HepG2 (cell line): Measurements from ENCODE around the gene CCDC88B. TPM values are rescaled to one million over a fixed set of nuclear protein-coding genes. Genes with fewer than 3 reads are reported as not detected.

ENCODE experiments used
- CAMTA2 ChIP-seq: sonication (generic); formaldehyde crosslinking; IDR thresholded peaks from 2 replicates; pipeline ENCODE4 v1.4.0; 2020; ENCODE audit warnings: mild to moderate bottlenecking, missing genetic modification reagents, borderline replicate concordance
- FLYWCH1 ChIP-seq: sonication (generic); formaldehyde crosslinking; IDR thresholded peaks from 2 replicates; pipeline ENCODE4 v1.8.1; 2023; ENCODE audit warnings: mild to moderate bottlenecking, missing genetic modification reagents
- FOSL1 ChIP-seq: sonication (generic); formaldehyde crosslinking; IDR thresholded peaks from 2 replicates; pipeline ENCODE4 v1.9.0; 2021; ENCODE audit warnings: missing genetic modification reagents, borderline replicate concordance
- IRX3 ChIP-seq: sonication (generic); formaldehyde crosslinking; IDR thresholded peaks from 2 replicates; pipeline ENCODE4 v1.8.1; 2023; ENCODE audit warnings: mild to moderate bottlenecking, low read depth, missing genetic modification reagents, borderline replicate concordance
- KAT2B ChIP-seq: fragments of 150-350 bp; IDR thresholded peaks from 2 replicates; pipeline ENCODE4 v1.6.1; 2014; ENCODE audit warnings: low read depth, low read length, borderline replicate concordance
- NFKB2 ChIP-seq: sonication (generic); formaldehyde crosslinking; IDR thresholded peaks from 2 replicates; pipeline ENCODE4 v1.4.0; 2020; ENCODE audit warnings: missing genetic modification reagents, borderline replicate concordance
- RCOR2 ChIP-seq: IDR thresholded peaks from 2 replicates; pipeline ENCODE4 v1.6.1; 2016; ENCODE audit warnings: missing biosample characterization, missing genetic modification reagents
- STAG1 ChIP-seq: sonication (generic); formaldehyde crosslinking; IDR thresholded peaks from 2 replicates; pipeline ENCODE4 v1.4.0; 2020; ENCODE audit warnings: missing genetic modification reagents
- TAF15 ChIP-seq: fragments of 200-400 bp; formaldehyde crosslinking; IDR thresholded peaks from one replicate; pipeline ENCODE4 v1.6.1; 2018; ENCODE audit warnings: mild to moderate bottlenecking, low read depth, low read length; ENCODE audit not compliant: poor library complexity, severe bottlenecking
- TRIM24 ChIP-seq: sonication (generic); formaldehyde crosslinking; IDR thresholded peaks from 2 replicates; pipeline ENCODE4 v1.8.0; 2022; ENCODE audit warnings: mild to moderate bottlenecking, missing genetic modification reagents
- ZFP1 ChIP-seq: IDR thresholded peaks from 2 replicates; pipeline ENCODE4 v1.6.1; 2016
- ZNF275 ChIP-seq: sonication (generic); formaldehyde crosslinking; IDR thresholded peaks from 2 replicates; pipeline ENCODE4 v1.8.0; 2022; ENCODE audit warnings: missing genetic modification reagents, mild to moderate bottlenecking, inconsistent platforms, borderline replicate concordance
- ZNF337 ChIP-seq: sonication (generic); formaldehyde crosslinking; IDR thresholded peaks from 2 replicates; pipeline ENCODE4 v1.5.1; 2020; ENCODE audit warnings: missing genetic modification reagents, low read depth, mild to moderate bottlenecking, borderline replicate concordance
- ZNF33B ChIP-seq: sonication (generic); formaldehyde crosslinking; IDR thresholded peaks from 2 replicates; pipeline ENCODE4 v1.5.1; 2020; ENCODE audit warnings: mild to moderate bottlenecking, missing genetic modification reagents
- ZNF775 ChIP-seq: sonication (generic); formaldehyde crosslinking; IDR thresholded peaks from 2 replicates; pipeline ENCODE4 v1.4.0; 2020; ENCODE audit warnings: missing genetic modification reagents, mild to moderate bottlenecking, moderate library complexity, borderline replicate concordance
- ZNF883 ChIP-seq: sonication (generic); formaldehyde crosslinking; IDR thresholded peaks from 2 replicates; pipeline ENCODE4 v1.5.1; 2020; ENCODE audit warnings: mild to moderate bottlenecking, missing genetic modification reagents; ENCODE audit errors: not compliant biosample characterization
- ZSCAN22 ChIP-seq: sonication (generic); formaldehyde crosslinking; IDR thresholded peaks from 2 replicates; pipeline ENCODE4 v1.4.0; 2020; ENCODE audit warnings: mild to moderate bottlenecking, missing genetic modification reagents
- polyA plus RNA-seq, 8 experiments: library from polyadenylated mRNA; depleted of rRNA in 3 of 8; stranded (reverse) in 7 of 8; unstranded in 1 of 8; fragments of >200 nt; fragmentation: Illumina TruSeq in 4 of 8; extraction: Trizol in 4 of 8; gene quantifications; 2 replicates each; pipeline versions ENCODE4 v1.2.1 to v1.2.3, GENCODE V29; 2011 to 2016; ENCODE audit warnings: low read depth in 4 of 8, missing spikeins in 1 of 8, mixed read lengths in 1 of 8; ENCODE audit not compliant: insufficient read depth in 1 of 8
- total RNA-seq, 5 experiments: library from RNA; depleted of rRNA; stranded (reverse); fragments of >200 nt; fragmentation: Illumina TruSeq; extraction: Trizol; gene quantifications; 2 replicates each; pipeline ENCODE4 v1.2.3, GENCODE V29; 2016; ENCODE audit warnings: low read depth in 1 of 5
- TF ChIP-seq, protein P1 (sequence below): sonication (generic); formaldehyde crosslinking; IDR thresholded peaks from 2 replicates; pipeline ENCODE4 v1.4.0; 2020; ENCODE audit warnings: missing genetic modification reagents; ENCODE audit errors: not compliant biosample characterization
- TF ChIP-seq, protein P2 (sequence below): sonication (generic); formaldehyde crosslinking; IDR thresholded peaks from 2 replicates; pipeline ENCODE4 v1.9.0; 2021; ENCODE audit warnings: mild to moderate bottlenecking, missing genetic modification reagents
- TF ChIP-seq, protein P3 (sequence below): conservative IDR thresholded peaks from 2 replicates; pipeline ENCODE4 v1.6.1; 2018; ENCODE audit warnings: missing genetic modification reagents

Gene CCDC88B
- total and polyA plus RNA-seq, 2 of the 13 experiments (the other 11 are each of a cell fraction or from before 2014, with no cell fraction given), result 3.6 to 4.8 TPM

GRCh38 chr11:64358907-64359711, 19.1 kb downstream of the CCDC88B start, which contains the start of gene RPS6KA4 (continued):
- TF ChIP-seq ZNF33B (0 out of 2 replicates have a peak, but pooled peaks have one; percentile 30), FOSL1 (no peak), FLYWCH1 (CRISPR knock-in tag) (no peak), ZNF275 (CRISPR knock-in tag) (no peak), KAT2B (no peak), ZNF775 (no peak), TRIM24 (no peak), RCOR2 (CRISPR knock-in tag) (no peak), ZFP1 (CRISPR knock-in tag) (no peak), NFKB2 (CRISPR knock-in tag) (no peak; the same call in 1 of the 2 replicates), ZSCAN22 (CRISPR knock-in tag) (no peak), IRX3 (no peak), CAMTA2 (CRISPR knock-in tag) (no peak), STAG1 (CRISPR knock-in tag) (no peak), ZNF337 (CRISPR knock-in tag) (no peak), TAF15 (no peak), ZNF883 (CRISPR knock-in tag) (no peak)
- TF ChIP-seq, protein P1, sequence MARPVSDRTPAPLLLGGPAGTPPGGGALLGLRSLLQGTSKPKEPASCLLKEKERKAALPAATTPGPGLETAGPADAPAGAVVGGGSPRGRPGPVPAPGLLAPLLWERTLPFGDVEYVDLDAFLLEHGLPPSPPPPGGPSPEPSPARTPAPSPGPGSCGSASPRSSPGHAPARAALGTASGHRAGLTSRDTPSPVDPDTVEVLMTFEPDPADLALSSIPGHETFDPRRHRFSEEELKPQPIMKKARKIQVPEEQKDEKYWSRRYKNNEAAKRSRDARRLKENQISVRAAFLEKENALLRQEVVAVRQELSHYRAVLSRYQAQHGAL (CRISPR knock-in tag), result no peak
- TF ChIP-seq, protein P2, sequence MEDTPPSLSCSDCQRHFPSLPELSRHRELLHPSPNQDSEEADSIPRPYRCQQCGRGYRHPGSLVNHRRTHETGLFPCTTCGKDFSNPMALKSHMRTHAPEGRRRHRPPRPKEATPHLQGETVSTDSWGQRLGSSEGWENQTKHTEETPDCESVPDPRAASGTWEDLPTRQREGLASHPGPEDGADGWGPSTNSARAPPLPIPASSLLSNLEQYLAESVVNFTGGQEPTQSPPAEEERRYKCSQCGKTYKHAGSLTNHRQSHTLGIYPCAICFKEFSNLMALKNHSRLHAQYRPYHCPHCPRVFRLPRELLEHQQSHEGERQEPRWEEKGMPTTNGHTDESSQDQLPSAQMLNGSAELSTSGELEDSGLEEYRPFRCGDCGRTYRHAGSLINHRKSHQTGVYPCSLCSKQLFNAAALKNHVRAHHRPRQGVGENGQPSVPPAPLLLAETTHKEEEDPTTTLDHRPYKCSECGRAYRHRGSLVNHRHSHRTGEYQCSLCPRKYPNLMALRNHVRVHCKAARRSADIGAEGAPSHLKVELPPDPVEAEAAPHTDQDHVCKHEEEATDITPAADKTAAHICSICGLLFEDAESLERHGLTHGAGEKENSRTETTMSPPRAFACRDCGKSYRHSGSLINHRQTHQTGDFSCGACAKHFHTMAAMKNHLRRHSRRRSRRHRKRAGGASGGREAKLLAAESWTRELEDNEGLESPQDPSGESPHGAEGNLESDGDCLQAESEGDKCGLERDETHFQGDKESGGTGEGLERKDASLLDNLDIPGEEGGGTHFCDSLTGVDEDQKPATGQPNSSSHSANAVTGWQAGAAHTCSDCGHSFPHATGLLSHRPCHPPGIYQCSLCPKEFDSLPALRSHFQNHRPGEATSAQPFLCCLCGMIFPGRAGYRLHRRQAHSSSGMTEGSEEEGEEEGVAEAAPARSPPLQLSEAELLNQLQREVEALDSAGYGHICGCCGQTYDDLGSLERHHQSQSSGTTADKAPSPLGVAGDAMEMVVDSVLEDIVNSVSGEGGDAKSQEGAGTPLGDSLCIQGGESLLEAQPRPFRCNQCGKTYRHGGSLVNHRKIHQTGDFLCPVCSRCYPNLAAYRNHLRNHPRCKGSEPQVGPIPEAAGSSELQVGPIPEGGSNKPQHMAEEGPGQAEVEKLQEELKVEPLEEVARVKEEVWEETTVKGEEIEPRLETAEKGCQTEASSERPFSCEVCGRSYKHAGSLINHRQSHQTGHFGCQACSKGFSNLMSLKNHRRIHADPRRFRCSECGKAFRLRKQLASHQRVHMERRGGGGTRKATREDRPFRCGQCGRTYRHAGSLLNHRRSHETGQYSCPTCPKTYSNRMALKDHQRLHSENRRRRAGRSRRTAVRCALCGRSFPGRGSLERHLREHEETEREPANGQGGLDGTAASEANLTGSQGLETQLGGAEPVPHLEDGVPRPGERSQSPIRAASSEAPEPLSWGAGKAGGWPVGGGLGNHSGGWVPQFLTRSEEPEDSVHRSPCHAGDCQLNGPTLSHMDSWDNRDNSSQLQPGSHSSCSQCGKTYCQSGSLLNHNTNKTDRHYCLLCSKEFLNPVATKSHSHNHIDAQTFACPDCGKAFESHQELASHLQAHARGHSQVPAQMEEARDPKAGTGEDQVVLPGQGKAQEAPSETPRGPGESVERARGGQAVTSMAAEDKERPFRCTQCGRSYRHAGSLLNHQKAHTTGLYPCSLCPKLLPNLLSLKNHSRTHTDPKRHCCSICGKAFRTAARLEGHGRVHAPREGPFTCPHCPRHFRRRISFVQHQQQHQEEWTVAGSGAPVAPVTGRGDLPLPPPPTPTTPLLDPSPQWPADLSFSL (CRISPR knock-in tag), result no peak
- TF ChIP-seq, protein P3, sequence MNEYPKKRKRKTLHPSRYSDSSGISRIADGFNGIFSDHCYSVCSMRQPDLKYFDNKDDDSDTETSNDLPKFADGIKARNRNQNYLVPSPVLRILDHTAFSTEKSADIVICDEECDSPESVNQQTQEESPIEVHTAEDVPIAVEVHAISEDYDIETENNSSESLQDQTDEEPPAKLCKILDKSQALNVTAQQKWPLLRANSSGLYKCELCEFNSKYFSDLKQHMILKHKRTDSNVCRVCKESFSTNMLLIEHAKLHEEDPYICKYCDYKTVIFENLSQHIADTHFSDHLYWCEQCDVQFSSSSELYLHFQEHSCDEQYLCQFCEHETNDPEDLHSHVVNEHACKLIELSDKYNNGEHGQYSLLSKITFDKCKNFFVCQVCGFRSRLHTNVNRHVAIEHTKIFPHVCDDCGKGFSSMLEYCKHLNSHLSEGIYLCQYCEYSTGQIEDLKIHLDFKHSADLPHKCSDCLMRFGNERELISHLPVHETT (CRISPR knock-in tag), result no peak; the same call in none of the 2 replicates
